ENCODE measurements around the gene PRPF31.

Gene PRPF31

DNA sequence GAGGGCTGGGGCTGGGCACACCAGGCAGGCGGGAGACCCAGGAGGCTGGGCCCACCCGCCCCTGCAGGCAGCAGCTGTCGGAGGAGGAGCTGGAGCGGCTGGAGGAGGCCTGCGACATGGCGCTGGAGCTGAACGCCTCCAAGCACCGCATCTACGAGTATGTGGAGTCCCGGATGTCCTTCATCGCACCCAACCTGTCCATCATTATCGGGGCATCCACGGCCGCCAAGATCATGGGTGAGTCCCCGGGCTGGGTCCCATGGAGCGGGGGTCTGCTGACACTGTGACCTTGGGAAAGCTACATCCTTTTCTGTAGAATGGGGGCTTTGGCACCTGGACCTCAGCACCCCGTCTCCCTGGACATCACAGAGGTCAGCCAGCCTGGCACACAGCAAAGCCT lies 8.1 kb downstream of the PRPF31 start:
- no peak overlapping the region for H3K23ac ChIP-seq (ENCODE audit: low read depth, low read length, poor library complexity)
- no peak overlapping the region for H3K27ac ChIP-seq (replicated peaks; ENCODE audit: low read length)
- H2BK5ac ChIP-seq (ENCODE audit: low read length), result no peak overlapping the region
- no peak overlapping the region for H4K8ac ChIP-seq (ENCODE audit: low read depth, low read length)
- no peak overlapping the region for H3K9ac ChIP-seq (ENCODE audit: low read depth, low read length, poor library complexity)
- H3K4me3 ChIP-seq (ENCODE audit: low read length in 2 of 2), result no peak overlapping the region
- no peak overlapping the region for H2AFZ ChIP-seq (ENCODE audit: low read length)
- peaks cover 54 to 89% of the 10 kb centered on the region in 2 donors for H3K36me3 ChIP-seq (replicated peaks in 1 of 2; ENCODE audit: control insufficient read depth in 2 of 2, insufficient read depth in 2 of 2, low read length in 2 of 2)
- no peaks in the 10 kb centered on the region for H3K4me1 ChIP-seq (ENCODE audit: control insufficient read depth in 2 of 2, insufficient read depth in 1 of 2, low read depth in 1 of 2, low read length in 2 of 2)
- no peak overlapping the region for H2BK120ac ChIP-seq (ENCODE audit: low read depth, low read length)
- no peaks in the 10 kb centered on the region for H3K9me3 ChIP-seq (replicated peaks in 1 of 2; ENCODE audit: control insufficient read depth in 2 of 2, insufficient read depth in 1 of 2, low read depth in 1 of 2, low read length in 2 of 2)
- WGBS, 2 donors (ENCODE audit: extremely low coverage in 2 of 2, insufficient read length in 2 of 2, insufficient replicate concordance in 1 of 2), result no CpG with 5 or more reads among the region's 17 CpGs
- H3K4ac ChIP-seq (ENCODE audit: low read length), result no peak overlapping the region
- H3K18ac ChIP-seq (ENCODE audit: low read length), result no peak overlapping the region
- H2BK15ac ChIP-seq (ENCODE audit: low read length), result no peak overlapping the region
- no peak overlapping the region for H3K4me2 ChIP-seq (ENCODE audit: insufficient read depth, low read length, poor library complexity, severe bottlenecking)
- H3K14ac ChIP-seq (ENCODE audit: low read length), result no peak overlapping the region
- H2AK5ac ChIP-seq (ENCODE audit: low read depth, low read length), result no peak overlapping the region
- peaks cover 1% of the 10 kb centered on the region for H3K79me1 ChIP-seq (ENCODE audit: low read depth, low read length)
- H2BK12ac ChIP-seq (ENCODE audit: low read length), result no peak overlapping the region
- no peaks in the 10 kb centered on the region for H3K27me3 ChIP-seq (ENCODE audit: control insufficient read depth in 3 of 3, insufficient read depth in 3 of 3, low read depth in 1 of 3, low read length in 3 of 3)
- H4K91ac ChIP-seq (ENCODE audit: low read depth, low read length, poor library complexity), result no peak overlapping the region
- no peak for DNase-seq (ENCODE audit: low spot score)

DNA sequence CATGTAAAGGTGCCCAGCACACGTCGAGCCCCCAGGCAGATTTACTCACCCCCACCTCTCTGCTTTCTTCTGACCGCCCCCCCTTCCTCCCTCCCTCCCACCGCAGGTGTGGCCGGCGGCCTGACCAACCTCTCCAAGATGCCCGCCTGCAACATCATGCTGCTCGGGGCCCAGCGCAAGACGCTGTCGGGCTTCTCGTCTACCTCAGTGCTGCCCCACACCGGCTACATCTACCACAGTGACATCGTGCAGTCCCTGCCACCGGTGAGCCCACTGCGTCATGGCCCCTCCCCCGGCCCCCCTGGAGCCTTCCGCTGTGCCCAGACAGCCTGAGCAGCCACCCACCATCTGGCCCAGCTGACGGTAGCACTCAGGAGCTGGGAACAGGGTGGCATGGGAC lies 8.8 kb downstream of the PRPF31 start:
- Histone ChIP-seq H4K91ac (ENCODE audit: low read depth, low read length, poor library complexity) (no peak overlapping the region), H2BK120ac (ENCODE audit: low read depth, low read length) (no peak overlapping the region), H3K4me3 (ENCODE audit: low read length in 2 of 2) (no peak overlapping the region), H3K79me1 (ENCODE audit: low read depth, low read length) (peaks cover 1% of the 10 kb centered on the region), H3K18ac (ENCODE audit: low read length) (no peak overlapping the region), H2BK12ac (ENCODE audit: low read length) (no peak overlapping the region), H3K4me1 (ENCODE audit: control insufficient read depth in 2 of 2, insufficient read depth in 1 of 2, low read depth in 1 of 2, low read length in 2 of 2) (no peaks in the 10 kb centered on the region), H3K9me3 (replicated peaks in 1 of 2; ENCODE audit: control insufficient read depth in 2 of 2, insufficient read depth in 1 of 2, low read depth in 1 of 2, low read length in 2 of 2) (no peaks in the 10 kb centered on the region), H2AFZ (ENCODE audit: low read length) (no peak overlapping the region), H3K14ac (ENCODE audit: low read length) (no peak overlapping the region), H2AK5ac (ENCODE audit: low read depth, low read length) (no peak overlapping the region), H3K23ac (ENCODE audit: low read depth, low read length, poor library complexity) (peak overlapping the region; percentile 65), H3K27ac (replicated peaks; ENCODE audit: low read length) (no peak overlapping the region), H3K4me2 (ENCODE audit: insufficient read depth, low read length, poor library complexity, severe bottlenecking) (no peak overlapping the region), H3K36me3 (replicated peaks in 1 of 2; ENCODE audit: control insufficient read depth in 2 of 2, insufficient read depth in 2 of 2, low read length in 2 of 2) (peaks cover 59 to 92% of the 10 kb centered on the region in 2 donors), H3K4ac (ENCODE audit: low read length) (no peak overlapping the region), H3K27me3 (ENCODE audit: control insufficient read depth in 3 of 3, insufficient read depth in 3 of 3, low read depth in 1 of 3, low read length in 3 of 3) (no peaks in the 10 kb centered on the region), H4K8ac (ENCODE audit: low read depth, low read length) (no peak overlapping the region), H2BK5ac (ENCODE audit: low read length) (no peak overlapping the region), H2BK15ac (ENCODE audit: low read length) (no peak overlapping the region), H3K9ac (ENCODE audit: low read depth, low read length, poor library complexity) (peak overlapping the region; percentile 30)
- WGBS, 2 donors (ENCODE audit: extremely low coverage in 2 of 2, insufficient read length in 2 of 2, insufficient replicate concordance in 1 of 2), result no CpG with 5 or more reads among the region's 19 CpGs
- no peak for DNase-seq (ENCODE audit: low spot score)

DNA sequence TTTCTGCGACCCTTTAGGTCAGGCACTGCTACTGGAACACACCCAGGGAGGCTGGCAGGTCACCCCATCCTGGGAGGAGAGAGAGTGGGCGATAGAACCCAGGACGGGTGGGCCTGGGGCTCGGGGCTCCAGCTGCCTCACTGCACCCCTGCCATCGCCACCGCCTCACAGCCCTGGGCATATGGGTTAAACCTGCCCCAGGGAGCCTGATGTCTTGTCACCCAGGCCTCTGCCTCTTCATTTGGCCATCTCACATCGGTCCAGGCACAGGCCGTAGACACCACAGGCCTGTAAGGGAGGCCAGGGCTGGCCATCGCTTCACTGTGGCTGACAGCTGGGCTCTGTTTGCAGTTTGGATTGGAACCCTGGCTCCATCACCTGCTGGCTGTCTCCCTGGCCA lies 10.2 kb downstream of the PRPF31 start:
- Histone ChIP-seq H3K14ac (ENCODE audit: low read length) (no peak overlapping the region), H2BK5ac (ENCODE audit: low read length) (no peak overlapping the region), H3K79me1 (ENCODE audit: low read depth, low read length) (peaks cover 1% of the 10 kb centered on the region), H2BK15ac (ENCODE audit: low read length) (no peak overlapping the region), H2AK5ac (ENCODE audit: low read depth, low read length) (no peak overlapping the region), H3K18ac (ENCODE audit: low read length) (no peak overlapping the region), H3K4me2 (ENCODE audit: insufficient read depth, low read length, poor library complexity, severe bottlenecking) (no peak overlapping the region), H2BK12ac (ENCODE audit: low read length) (no peak overlapping the region), H3K4me3 (ENCODE audit: low read length in 2 of 2) (no peak overlapping the region), H3K4me1 (ENCODE audit: control insufficient read depth in 2 of 2, insufficient read depth in 1 of 2, low read depth in 1 of 2, low read length in 2 of 2) (no peaks in the 10 kb centered on the region), H4K8ac (ENCODE audit: low read depth, low read length) (no peak overlapping the region), H3K9me3 (replicated peaks in 1 of 2; ENCODE audit: control insufficient read depth in 2 of 2, insufficient read depth in 1 of 2, low read depth in 1 of 2, low read length in 2 of 2) (no peaks in the 10 kb centered on the region), H3K9ac (ENCODE audit: low read depth, low read length, poor library complexity) (peak overlapping the region; percentile 21), H3K23ac (ENCODE audit: low read depth, low read length, poor library complexity) (no peak overlapping the region), H2BK120ac (ENCODE audit: low read depth, low read length) (no peak overlapping the region), H3K36me3 (replicated peaks in 1 of 2; ENCODE audit: control insufficient read depth in 2 of 2, insufficient read depth in 2 of 2, low read length in 2 of 2) (peaks cover 55 to 87% of the 10 kb centered on the region in 2 donors), H3K4ac (ENCODE audit: low read length) (no peak overlapping the region), H3K27me3 (ENCODE audit: control insufficient read depth in 3 of 3, insufficient read depth in 3 of 3, low read depth in 1 of 3, low read length in 3 of 3) (no peaks in the 10 kb centered on the region), H2AFZ (ENCODE audit: low read length) (no peak overlapping the region), H4K91ac (ENCODE audit: low read depth, low read length, poor library complexity) (no peak overlapping the region), H3K27ac (replicated peaks; ENCODE audit: low read length) (no peak overlapping the region)
- WGBS, 2 donors (ENCODE audit: extremely low coverage in 2 of 2, insufficient read length in 2 of 2, insufficient replicate concordance in 1 of 2), result no CpG with 5 or more reads among the region's 9 CpGs
- no peak for DNase-seq (ENCODE audit: low spot score)

DNA sequence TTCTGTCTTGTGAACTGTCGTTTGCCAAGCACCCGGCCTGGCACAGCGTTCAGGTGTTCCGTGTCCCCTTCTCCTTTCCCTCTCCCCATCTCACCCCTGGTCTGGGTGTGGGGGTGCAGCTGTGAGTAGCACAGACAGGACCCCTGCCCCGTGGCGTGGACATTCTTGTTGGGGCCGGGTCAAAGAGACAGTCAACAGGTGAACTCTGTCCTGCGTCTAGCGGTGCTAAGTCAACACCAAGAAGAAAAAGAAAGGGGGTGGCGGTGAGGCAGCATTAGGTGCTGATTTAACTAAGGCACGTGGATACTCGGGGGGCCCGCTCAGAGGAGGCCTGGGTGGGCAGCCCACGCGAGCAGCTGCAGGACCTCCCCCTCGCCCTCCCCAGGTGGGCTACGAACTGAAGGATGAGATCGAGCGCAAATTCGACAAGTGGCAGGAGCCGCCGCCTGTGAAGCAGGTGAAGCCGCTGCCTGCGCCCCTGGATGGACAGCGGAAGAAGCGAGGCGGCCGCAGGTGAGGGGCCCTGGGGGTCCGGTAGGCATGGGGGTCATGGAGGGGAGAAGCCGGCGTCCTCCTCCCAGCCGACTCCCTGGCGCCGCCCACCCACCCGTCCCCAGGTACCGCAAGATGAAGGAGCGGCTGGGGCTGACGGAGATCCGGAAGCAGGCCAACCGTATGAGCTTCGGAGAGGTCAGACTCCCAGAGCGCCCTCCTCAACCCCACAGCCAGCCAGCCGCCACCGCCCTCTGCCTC lies 12.3 kb downstream of the PRPF31 start:
- Histone ChIP-seq H4K91ac (ENCODE audit: low read depth, low read length, poor library complexity) (no peak overlapping the region), H3K36me3 (replicated peaks in 1 of 2; ENCODE audit: control insufficient read depth in 2 of 2, insufficient read depth in 2 of 2, low read length in 2 of 2) (peaks cover 53 to 84% of the 10 kb centered on the region in 2 donors)

More for the DNA sequence above, 12.3 kb downstream of the PRPF31 start:
- no CpG with 5 or more reads among the region's 44 CpGs for WGBS, 2 donors (ENCODE audit: extremely low coverage in 2 of 2, insufficient read length in 2 of 2, insufficient replicate concordance in 1 of 2)
- Histone ChIP-seq H3K27ac (replicated peaks; ENCODE audit: low read length) (no peak overlapping the region), H2BK5ac (ENCODE audit: low read length) (no peak overlapping the region), H3K4me1 (ENCODE audit: control insufficient read depth in 2 of 2, insufficient read depth in 1 of 2, low read depth in 1 of 2, low read length in 2 of 2) (no peaks in the 10 kb centered on the region), H2AFZ (ENCODE audit: low read length) (no peak overlapping the region), H4K8ac (ENCODE audit: low read depth, low read length) (no peak overlapping the region), H3K9me3 (replicated peaks in 1 of 2; ENCODE audit: control insufficient read depth in 2 of 2, insufficient read depth in 1 of 2, low read depth in 1 of 2, low read length in 2 of 2) (no peaks in the 10 kb centered on the region), H3K27me3 (ENCODE audit: control insufficient read depth in 3 of 3, insufficient read depth in 3 of 3, low read depth in 1 of 3, low read length in 3 of 3) (no peaks in the 10 kb centered on the region), H3K79me1 (ENCODE audit: low read depth, low read length) (no peaks in the 10 kb centered on the region), H3K18ac (ENCODE audit: low read length) (no peak overlapping the region), H2BK120ac (ENCODE audit: low read depth, low read length) (no peak overlapping the region), H2AK5ac (ENCODE audit: low read depth, low read length) (no peak overlapping the region), H3K14ac (ENCODE audit: low read length) (no peak overlapping the region), H2BK12ac (ENCODE audit: low read length) (no peak overlapping the region), H3K9ac (ENCODE audit: low read depth, low read length, poor library complexity) (no peak overlapping the region), H3K4me3 (ENCODE audit: low read length in 2 of 2) (no peak overlapping the region), H3K4ac (ENCODE audit: low read length) (no peak overlapping the region), H3K4me2 (ENCODE audit: insufficient read depth, low read length, poor library complexity, severe bottlenecking) (no peak overlapping the region), H2BK15ac (ENCODE audit: low read length) (no peak overlapping the region), H3K23ac (ENCODE audit: low read depth, low read length, poor library complexity) (no peak overlapping the region)
- no peak for DNase-seq (ENCODE audit: low spot score)

Measured in neuronal stem cell (in vitro differentiated cells).